Measurements from ENCODE around the gene CALD1. TPM values are rescaled to one million over a fixed set of nuclear protein-coding genes. Genes with fewer than 3 reads are reported as not detected.

CALD1 gene
- total RNA-seq, 4 donors from 2014 or later, result 162 to 401 (median 226) TPM

GRCh38 chr7:134842886-134843430 is 63.5 kb downstream of the CALD1 start:
- Histone ChIP-seq H3K27me3 (no peaks in the 10 kb centered on the region), H3K4me3 (no peak overlapping the region), H3K4me1 (peaks cover 3 to 42% (median 11%) of the 10 kb centered on the region in 4 donors), H3K27ac (peak overlapping the region; percentile 33 to 72 (median 50)), H3K36me3 (peaks cover 0 to 12% (median 0%) of the 10 kb centered on the region in 4 donors), H3K9me3 (no peaks in the 10 kb centered on the region)
- in situ Hi-C loops (cut with MboI; ENCODE audit: low pct_ligation_motif_present in 1 of 4, low pct_unique_long_range_greater_than_20kb in 1 of 4, low sequenced_read_pairs in 3 of 4), result no loop called here
- no peak for TF ChIP-seq POLR2AphosphoS5 (IDR thresholded peaks at IDR 0.05)
- TF ChIP-seq EP300 (IDR thresholded peaks at IDR 0.05; ENCODE audit: low read depth), result no peak
- TF ChIP-seq, protein P1, sequence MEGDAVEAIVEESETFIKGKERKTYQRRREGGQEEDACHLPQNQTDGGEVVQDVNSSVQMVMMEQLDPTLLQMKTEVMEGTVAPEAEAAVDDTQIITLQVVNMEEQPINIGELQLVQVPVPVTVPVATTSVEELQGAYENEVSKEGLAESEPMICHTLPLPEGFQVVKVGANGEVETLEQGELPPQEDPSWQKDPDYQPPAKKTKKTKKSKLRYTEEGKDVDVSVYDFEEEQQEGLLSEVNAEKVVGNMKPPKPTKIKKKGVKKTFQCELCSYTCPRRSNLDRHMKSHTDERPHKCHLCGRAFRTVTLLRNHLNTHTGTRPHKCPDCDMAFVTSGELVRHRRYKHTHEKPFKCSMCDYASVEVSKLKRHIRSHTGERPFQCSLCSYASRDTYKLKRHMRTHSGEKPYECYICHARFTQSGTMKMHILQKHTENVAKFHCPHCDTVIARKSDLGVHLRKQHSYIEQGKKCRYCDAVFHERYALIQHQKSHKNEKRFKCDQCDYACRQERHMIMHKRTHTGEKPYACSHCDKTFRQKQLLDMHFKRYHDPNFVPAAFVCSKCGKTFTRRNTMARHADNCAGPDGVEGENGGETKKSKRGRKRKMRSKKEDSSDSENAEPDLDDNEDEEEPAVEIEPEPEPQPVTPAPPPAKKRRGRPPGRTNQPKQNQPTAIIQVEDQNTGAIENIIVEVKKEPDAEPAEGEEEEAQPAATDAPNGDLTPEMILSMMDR (IDR thresholded peaks at IDR 0.05), result no peak
- TF ChIP-seq POLR2A (IDR thresholded peaks at IDR 0.05), result no peak
- no peak for DNase-seq
- WGBS, 2 donors (ENCODE audit: low coverage in 1 of 2), result 55 to 62% methylated on average over 6 to 8 of the region's 8 CpGs
- intact Hi-C loops (cut with DNase I; ENCODE audit: low total_unique reads), result no loop called here

GRCh38 chr7:134844200-134844599 is 64.8 kb downstream of the CALD1 start:
- TF ChIP-seq, protein P1 (IDR thresholded peaks at IDR 0.05), result no peak
- H3K27ac ChIP-seq, result peak overlapping the region in 3 of 4 donors; percentile 3 to 72 (median 6)
- no peaks in the 10 kb centered on the region for H3K9me3 ChIP-seq
- no peak overlapping the region for H3K4me3 ChIP-seq
- H3K27me3 ChIP-seq, result no peaks in the 10 kb centered on the region
- H3K36me3 ChIP-seq, result peaks cover 0 to 12% (median 0%) of the 10 kb centered on the region in 4 donors
- DNase-seq, result no peak
- peaks cover 3 to 46% (median 11%) of the 10 kb centered on the region in 4 donors for H3K4me1 ChIP-seq
- in situ Hi-C loops (cut with MboI; ENCODE audit: low pct_ligation_motif_present in 1 of 4, low pct_unique_long_range_greater_than_20kb in 1 of 4, low sequenced_read_pairs in 3 of 4) (no loop called here), intact Hi-C loops (cut with DNase I; ENCODE audit: low total_unique reads) (no loop called here)

GRCh38 chr7:134845461-134845860 is 66.0 kb downstream of the CALD1 start:
- intact Hi-C loops (cut with DNase I; ENCODE audit: low total_unique reads), result no loop called here

DNA sequence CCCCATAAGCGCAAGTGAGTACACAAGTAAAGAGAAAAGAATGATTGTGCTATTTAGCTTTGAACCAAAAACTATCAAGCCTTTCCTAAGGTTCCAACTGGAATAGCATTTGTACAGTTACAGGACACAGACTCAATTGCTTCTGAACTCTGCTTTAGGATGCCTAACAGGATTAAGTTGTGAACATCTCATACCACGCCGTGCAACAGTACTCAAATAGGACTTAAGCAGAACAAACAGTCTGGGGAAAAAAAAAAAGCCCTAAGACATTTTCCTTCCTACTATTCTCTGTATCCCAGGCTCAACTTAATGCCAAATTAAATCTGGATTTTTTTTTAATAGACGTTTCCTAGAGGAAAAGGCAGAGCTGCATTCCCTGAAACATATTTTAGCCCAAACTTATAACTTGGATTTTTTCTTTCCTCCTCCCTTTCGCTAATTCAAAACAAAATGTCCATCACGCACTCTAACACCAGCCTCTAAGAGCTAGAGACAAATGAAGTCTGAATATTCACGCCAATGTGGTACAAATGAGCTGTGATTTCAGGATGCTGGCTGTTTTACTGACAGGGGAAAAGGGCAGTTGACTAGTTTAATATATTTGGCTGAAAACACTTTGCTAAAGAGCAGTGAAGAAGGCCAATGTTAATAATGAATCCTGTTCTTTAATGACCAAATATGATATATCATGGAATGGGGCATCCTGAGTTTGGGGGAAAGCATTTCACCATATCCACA is 68.6 kb downstream of the CALD1 start:
- no peaks in the 10 kb centered on the region for H3K27me3 ChIP-seq
- 74 to 78% methylated on average over 7 of the region's 7 CpGs for WGBS, 2 donors (ENCODE audit: low coverage in 1 of 2)
- TF ChIP-seq, protein P1 (IDR thresholded peaks at IDR 0.05), result no peak
- no peak for TF ChIP-seq EP300 (IDR thresholded peaks at IDR 0.05; ENCODE audit: low read depth)
- no peak for TF ChIP-seq POLR2AphosphoS5 (IDR thresholded peaks at IDR 0.05)
- no peak for TF ChIP-seq POLR2A (IDR thresholded peaks at IDR 0.05)
- no peak for DNase-seq
- H3K4me1 ChIP-seq, result peaks cover 13 to 55% (median 19%) of the 10 kb centered on the region in 4 donors
- in situ Hi-C loops (cut with MboI; ENCODE audit: low pct_ligation_motif_present in 1 of 4, low pct_unique_long_range_greater_than_20kb in 1 of 4, low sequenced_read_pairs in 3 of 4) (no loop called here), intact Hi-C loops (cut with DNase I; ENCODE audit: low total_unique reads) (no loop called here)
- peaks cover 0 to 12% (median 0%) of the 10 kb centered on the region in 4 donors for H3K36me3 ChIP-seq
- peak overlapping the region; percentile 44 to 75 (median 68) for H3K27ac ChIP-seq
- H3K9me3 ChIP-seq, result no peaks in the 10 kb centered on the region
- no peak overlapping the region for H3K4me3 ChIP-seq

More at GRCh38 chr7:134845461-134845860, 66.0 kb downstream of the CALD1 start:
- WGBS, 2 donors (ENCODE audit: low coverage in 1 of 2), result 48 to 65% methylated on average over 3 of the region's 3 CpGs
- H3K4me3 ChIP-seq, result no peak overlapping the region
- in situ Hi-C loops (cut with MboI; ENCODE audit: low pct_ligation_motif_present in 1 of 4, low pct_unique_long_range_greater_than_20kb in 1 of 4, low sequenced_read_pairs in 3 of 4), result no loop called here
- peak overlapping the region in 3 of 4 donors; percentile 64 to 75 (median 73) for H3K27ac ChIP-seq
- H3K36me3 ChIP-seq, result peaks cover 0 to 12% (median 0%) of the 10 kb centered on the region in 4 donors
- no peak for TF ChIP-seq POLR2A (IDR thresholded peaks at IDR 0.05)
- TF ChIP-seq, protein P1 (IDR thresholded peaks at IDR 0.05), result peak in 3 of 5 experiments; percentile 9 to 26 (median 12)
- no peak for DNase-seq
- H3K4me1 ChIP-seq, result peaks cover 3 to 48% (median 11%) of the 10 kb centered on the region in 4 donors
- H3K27me3 ChIP-seq, result no peaks in the 10 kb centered on the region
- H3K9me3 ChIP-seq, result no peaks in the 10 kb centered on the region
